ENCODE measurements around the gene ING4. TPM values are rescaled to one million over a fixed set of nuclear protein-coding genes. Genes with fewer than 3 reads are reported as not detected.

Gene ING4
- total and polyA plus RNA-seq, 2 of the 13 experiments (the other 11 are each of a cell fraction or from before 2014, with no cell fraction given), result 14.4 to 32.4 TPM

DNA sequence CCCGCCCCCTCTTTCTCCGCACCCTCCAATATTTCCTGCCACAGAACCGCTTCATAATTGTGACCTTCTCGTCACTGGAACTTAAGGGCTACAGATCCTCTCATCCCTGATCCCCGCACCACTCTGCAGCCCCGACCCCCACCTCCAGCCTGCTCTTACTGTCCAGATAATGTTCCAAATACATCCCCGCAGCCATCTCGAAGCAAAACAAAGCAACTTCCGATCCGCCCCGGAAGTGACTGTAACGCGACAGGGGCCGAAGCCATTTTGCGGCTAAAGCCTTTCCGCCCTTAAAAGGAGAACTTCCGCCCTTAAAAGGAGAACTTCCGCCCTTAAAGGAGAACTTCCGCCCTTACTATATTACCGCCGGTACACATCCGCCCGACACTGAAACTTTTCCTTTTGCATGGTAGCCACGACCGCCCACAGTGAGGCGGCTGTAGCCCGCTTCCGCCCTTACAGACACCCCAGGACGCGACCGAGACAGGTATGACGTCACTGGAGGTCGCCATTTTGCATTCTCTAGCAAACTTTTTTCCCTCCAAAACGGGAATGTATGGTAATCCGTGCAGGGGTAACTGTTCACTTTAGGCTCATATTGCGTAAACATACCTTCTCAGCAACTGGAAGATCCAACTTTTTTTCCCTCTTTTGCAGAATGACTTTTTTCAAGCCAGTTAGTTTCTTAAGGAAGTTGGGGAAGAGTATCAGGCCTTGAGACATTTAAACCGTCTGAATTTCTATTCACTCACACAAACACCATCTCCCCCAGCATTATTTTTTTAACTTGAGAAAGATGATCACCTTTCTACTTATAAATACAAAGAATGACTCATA is at the start of gene ING4 (continued):
- TF ChIP-seq PATZ1 (CRISPR knock-in tag; IDR thresholded peaks at IDR 0.05), result peak; percentile 83
- no peak for TF ChIP-seq MTA1 (CRISPR knock-in tag; IDR thresholded peaks at IDR 0.05; ENCODE audit: borderline replicate concordance)
- TF ChIP-seq ZNF747 (CRISPR knock-in tag; IDR thresholded peaks at IDR 0.05; ENCODE audit: borderline replicate concordance), result 0 out of 2 replicates have a peak, but pooled peaks have one; percentile 71
- TF ChIP-seq KMT2B (CRISPR knock-in tag; IDR thresholded peaks at IDR 0.05), result peak; percentile 90
- TF ChIP-seq ZSCAN22 (CRISPR knock-in tag; IDR thresholded peaks at IDR 0.05), result no peak
- TF ChIP-seq ZNF577 (CRISPR knock-in tag; IDR thresholded peaks at IDR 0.05; ENCODE audit: borderline replicate concordance, low read depth), result no peak
- TF ChIP-seq, protein P1, sequence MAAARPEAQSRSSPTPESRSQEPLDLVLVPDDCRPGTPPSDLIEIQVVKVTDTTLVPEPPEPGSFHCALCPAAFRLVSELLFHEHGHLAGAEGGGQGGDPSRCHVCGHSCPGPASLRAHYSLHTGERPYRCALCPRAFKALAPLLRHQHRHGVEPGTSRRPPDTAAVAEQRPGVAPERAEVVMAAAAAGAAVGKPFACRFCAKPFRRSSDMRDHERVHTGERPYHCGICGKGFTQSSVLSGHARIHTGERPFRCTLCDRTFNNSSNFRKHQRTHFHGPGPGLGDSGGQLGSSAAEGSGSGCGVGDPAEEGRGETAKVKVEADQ (CRISPR knock-in tag; IDR thresholded peaks at IDR 0.05; ENCODE audit: borderline replicate concordance), result peak; percentile 52; the same call in 1 of the 2 replicates
- peak; percentile 98 for TF ChIP-seq GABPB1 (CRISPR knock-in tag; IDR thresholded peaks at IDR 0.05)
- TF ChIP-seq STAT5B (CRISPR knock-in tag; IDR thresholded peaks at IDR 0.05), result no peak
- peak; percentile 24; the same call in 1 of the 2 replicates for TF ChIP-seq MXD4 (CRISPR knock-in tag; IDR thresholded peaks at IDR 0.05)
- TF ChIP-seq ZNF18 (CRISPR knock-in tag; IDR thresholded peaks at IDR 0.05; ENCODE audit: insufficient replicate concordance), result no peak
- TF ChIP-seq ZNF142 (CRISPR knock-in tag; IDR thresholded peaks at IDR 0.05), result no peak
- 0 out of 2 replicates have a peak, but pooled peaks have one; percentile 26 for TF ChIP-seq JUN (CRISPR knock-in tag; IDR thresholded peaks at IDR 0.05)
- TF ChIP-seq KLF15 (CRISPR knock-in tag; IDR thresholded peaks at IDR 0.05; ENCODE audit: borderline replicate concordance), result no peak
- TF ChIP-seq ZNF879 (CRISPR knock-in tag; IDR thresholded peaks at IDR 0.05), result no peak
- TF ChIP-seq FOXA3 (CRISPR knock-in tag; IDR thresholded peaks at IDR 0.05), result peak; percentile 84
- TF ChIP-seq ZNF550 (CRISPR knock-in tag; IDR thresholded peaks at IDR 0.05; ENCODE audit: borderline replicate concordance), result no peak
